Activated B cell treated with CpG ODN at 0.5 μM for 24 hours (primary cell): ENCODE measurements around the gene PSME1. TPM values are rescaled to one million over a fixed set of nuclear protein-coding genes. Genes with fewer than 3 reads are reported as not detected.

Experiments
- ATAC-seq: fragments of 200-7000 bp; cut with Tn5 transposase; one replicate; pipeline ENCODE4 v1.10.0; 2021; ENCODE audit warnings: low read depth, mild to moderate bottlenecking, moderate library complexity
- CTCF ChIA-PET: fragments of 350-600 bp; sonication (Branson Sonifier 250); formaldehyde crosslinking; loops from one replicate; lab custom pipeline; 2021; ENCODE audit warnings: antibody characterized with exemption; lab: Charles Lee
- POLR2A ChIA-PET: fragments of 350-600 bp; sonication (Branson Sonifier 250); formaldehyde crosslinking; loops from one replicate; lab custom pipeline; 2021; ENCODE audit warnings: antibody characterized with exemption; lab: Charles Lee
- DNase-seq: peaks from one replicate; pipeline ENCODE4 v3.0.0; 2022
- H3K27ac Mint-ChIP-seq: one replicate; pipeline ENCODE4 v1.8.0; 2020; ENCODE audit warnings: mixed read lengths
- H3K27me3 Mint-ChIP-seq: one replicate; pipeline ENCODE4 v1.8.0; 2021; ENCODE audit warnings: mixed read lengths
- H3K36me3 Mint-ChIP-seq: one replicate; pipeline ENCODE4 v1.8.0; 2021; ENCODE audit warnings: low read depth, mixed read lengths
- H3K4me1 Mint-ChIP-seq: one replicate; pipeline ENCODE4 v1.8.0; 2021; ENCODE audit warnings: mixed read lengths
- H3K4me3 Mint-ChIP-seq: one replicate; pipeline ENCODE4 v1.8.0; 2020; ENCODE audit warnings: mild to moderate bottlenecking, mixed read lengths
- H3K9me3 Mint-ChIP-seq: one replicate; pipeline ENCODE4 v1.8.0; 2020; ENCODE audit warnings: mixed read lengths
- CTCF ChIP-seq: fragments of 200-600 bp; IDR thresholded peaks from one replicate; pipeline ENCODE4 v1.8.0; 2022; ENCODE audit warnings: antibody characterized with exemption, mild to moderate bottlenecking
- intact Hi-C: fragments of 100-400 bp; cut with micrococcal nuclease; formaldehyde crosslinking; loops from one replicate; pipeline ENCODE4 v1.15.1; 2024
- total RNA-seq: library from RNA; stranded (reverse); gene quantifications from 2 replicates; pipeline ENCODE4 v1.2.3, GENCODE V29; 2022

PSME1 gene
- total RNA-seq, 1 donor from 2014 or later: 406 TPM

- Mint-ChIP-seq H3K4me1 (peaks cover 20% of the 10 kb centered on the region), H3K4me3 (no peak overlapping the region), H3K27me3 (no peaks in the 10 kb centered on the region), H3K27ac (no peak overlapping the region), H3K36me3 (peaks cover 19% of the 10 kb centered on the region), H3K9me3 (no peaks in the 10 kb centered on the region)
- ATAC-seq (no peak), DNase-seq (no peak)
- TF ChIP-seq CTCF: no peak
- CTCF ChIA-PET: interaction anchor here (1.1 to 5.6 kb wide), 7 partner anchors 19 to 223 kb away, joined by 4 to 45 read pairs (median 10); partner anchors contain the start of genes CARMIL3, IRF9, PSME2 and RNF31
- POLR2A ChIA-PET: interaction anchor here (0.5 to 9.8 kb wide), 9 partner anchors 16 to 105 kb away, joined by 3 to 115 read pairs (median 5); partner anchors contain the start of genes EMC9, MDP1, PCK2 and PSME1
- intact Hi-C loops: loop anchor here (10.0 kb wide), 1 partner anchor 1016 kb away; the partner anchor contains the start of genes ACIN1 and C14orf119
These were observed 25.5 kb upstream of the PSME1 start for GRCh38 chr14:24110523-24110922.

DNA sequence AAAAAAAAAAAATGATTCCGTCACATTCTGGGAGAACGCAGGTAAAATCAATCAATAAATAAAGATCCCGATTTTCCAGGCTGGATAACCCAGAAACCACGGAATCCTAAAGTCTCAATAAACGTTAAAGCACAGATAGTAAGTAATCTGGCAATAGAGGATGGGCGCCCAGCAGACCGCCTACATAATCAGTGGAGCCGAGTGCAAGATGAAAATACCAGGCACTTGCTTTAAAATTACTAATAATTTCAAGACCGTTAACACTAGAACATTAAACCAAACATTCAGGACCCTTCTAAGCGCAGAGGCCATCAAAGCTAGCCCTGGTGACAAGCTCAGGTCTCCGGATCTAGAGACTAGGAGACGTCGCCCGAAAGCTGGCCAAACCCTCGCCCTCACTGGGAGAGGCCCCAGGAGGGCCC lies 22.6 kb upstream of the PSME1 start:
- H3K27ac Mint-ChIP-seq: peak overlapping the region; percentile 100
- DNase-seq (no peak), ATAC-seq (no peak)
- H3K4me1 Mint-ChIP-seq: peaks cover 35% of the 10 kb centered on the region
- H3K9me3 Mint-ChIP-seq: no peaks in the 10 kb centered on the region
- H3K36me3 Mint-ChIP-seq: peaks cover 36% of the 10 kb centered on the region
- intact Hi-C loops: loop anchor here (10.0 kb wide), 1 partner anchor 1019 kb away; the partner anchor contains the start of genes ACIN1 and C14orf119
- ChIA-PET POLR2A (interaction anchor here (0.6 to 6.1 kb wide), 31 partner anchors 8 to 1018 kb away, joined by 3 to 239 read pairs (median 9); partner anchors contain the start of genes ACIN1, C14orf119, CARMIL3 and CBLN3), CTCF (interaction anchor here (0.7 to 2.6 kb wide), 10 partner anchors 18 to 100 kb away, joined by 3 to 15 read pairs (median 8); partner anchors contain the start of genes CHMP4A, EMC9, IRF9 and PSME1)
- H3K4me3 Mint-ChIP-seq: peak overlapping the region; percentile 99
- no peaks in the 10 kb centered on the region for H3K27me3 Mint-ChIP-seq
- TF ChIP-seq CTCF: no peak

GRCh38 chr14:24113801-24114531 lies 22.0 kb upstream of the PSME1 start:
- CTCF ChIA-PET: interaction anchor here (0.6 to 2.6 kb wide), 14 partner anchors 12 to 195 kb away, joined by 3 to 15 read pairs (median 5); partner anchors contain the start of genes CHMP4A, EMC9, IRF9 and PSME1
- Mint-ChIP-seq H3K9me3 (no peaks in the 10 kb centered on the region), H3K36me3 (peaks cover 42% of the 10 kb centered on the region), H3K27me3 (no peaks in the 10 kb centered on the region), H3K27ac (peak overlapping the region; percentile 100), H3K4me3 (peak overlapping the region; percentile 99), H3K4me1 (peaks cover 29% of the 10 kb centered on the region)
- DNase-seq: peak; percentile 74
- intact Hi-C loops: loop anchor here (1.0 to 10.0 kb wide), 16 partner anchors 19 to 1019 kb away; partner anchors contain the start of genes ACIN1, C14orf119, CHMP4A and EMC9
- TF ChIP-seq CTCF: no peak
- POLR2A ChIA-PET: interaction anchor here (0.6 to 6.1 kb wide), 49 partner anchors 9 to 1323 kb away, joined by 3 to 239 read pairs (median 7); partner anchors contain the start of genes ACIN1, C14orf119, CARMIL3 and CBLN3
- ATAC-seq: peak; percentile 17

- H3K4me1 Mint-ChIP-seq: peaks cover 27% of the 10 kb centered on the region
- intact Hi-C loops: loop anchor here (1.0 to 10.0 kb wide), 17 partner anchors 9 to 1020 kb away; partner anchors contain the start of genes ACIN1, C14orf119, CHMP4A and EMC9
- no peaks in the 10 kb centered on the region for H3K27me3 Mint-ChIP-seq
- peaks cover 50% of the 10 kb centered on the region for H3K36me3 Mint-ChIP-seq
- CTCF ChIA-PET: interaction anchor here (0.6 to 2.6 kb wide), 13 partner anchors 11 to 194 kb away, joined by 3 to 15 read pairs (median 5); partner anchors contain the start of genes EMC9, IRF9, PSME1 and PSME2
- POLR2A ChIA-PET: interaction anchor here (0.6 to 6.1 kb wide), 48 partner anchors 9 to 1324 kb away, joined by 3 to 239 read pairs (median 7); partner anchors contain the start of genes ACIN1, C14orf119, CARMIL3 and CBLN3
- H3K9me3 Mint-ChIP-seq: no peaks in the 10 kb centered on the region
- ATAC-seq (peak; percentile 83), DNase-seq (peak; percentile 97)
- peak within 1 kb of the TSS; percentile 100 for H3K27ac Mint-ChIP-seq
- peak within 1 kb of the TSS; percentile 99 for H3K4me3 Mint-ChIP-seq
- no peak for TF ChIP-seq CTCF
These were observed 21.2 kb upstream of the PSME1 start, which contains the start of the genes DCAF11 and NRL for GRCh38 chr14:24114532-24115421. TSS of gene DCAF11 (plus strand) at chr14:24114777. CDS start at chr14:24115595, 818 bp downstream. TSS of gene NRL (minus strand) at chr14:24114949. CDS start at chr14:24082848, 32,101 bp downstream.
